GM12801 (cell line): ENCODE results near the gene WDR33.

Experiments used
- TF ChIP-seq, protein P1 (sequence below): IDR thresholded peaks from one replicate; pipeline ENCODE4 v1.5.1; 2011; ENCODE audit warnings: control low read depth; ENCODE audit not compliant: insufficient read length; ENCODE audit errors: extremely low read depth

The WDR33 gene

GRCh38 chr2:127768775-127769479 lies 42.0 kb downstream of the WDR33 start:
- TF ChIP-seq, protein P1, sequence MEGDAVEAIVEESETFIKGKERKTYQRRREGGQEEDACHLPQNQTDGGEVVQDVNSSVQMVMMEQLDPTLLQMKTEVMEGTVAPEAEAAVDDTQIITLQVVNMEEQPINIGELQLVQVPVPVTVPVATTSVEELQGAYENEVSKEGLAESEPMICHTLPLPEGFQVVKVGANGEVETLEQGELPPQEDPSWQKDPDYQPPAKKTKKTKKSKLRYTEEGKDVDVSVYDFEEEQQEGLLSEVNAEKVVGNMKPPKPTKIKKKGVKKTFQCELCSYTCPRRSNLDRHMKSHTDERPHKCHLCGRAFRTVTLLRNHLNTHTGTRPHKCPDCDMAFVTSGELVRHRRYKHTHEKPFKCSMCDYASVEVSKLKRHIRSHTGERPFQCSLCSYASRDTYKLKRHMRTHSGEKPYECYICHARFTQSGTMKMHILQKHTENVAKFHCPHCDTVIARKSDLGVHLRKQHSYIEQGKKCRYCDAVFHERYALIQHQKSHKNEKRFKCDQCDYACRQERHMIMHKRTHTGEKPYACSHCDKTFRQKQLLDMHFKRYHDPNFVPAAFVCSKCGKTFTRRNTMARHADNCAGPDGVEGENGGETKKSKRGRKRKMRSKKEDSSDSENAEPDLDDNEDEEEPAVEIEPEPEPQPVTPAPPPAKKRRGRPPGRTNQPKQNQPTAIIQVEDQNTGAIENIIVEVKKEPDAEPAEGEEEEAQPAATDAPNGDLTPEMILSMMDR = no peak

DNA sequence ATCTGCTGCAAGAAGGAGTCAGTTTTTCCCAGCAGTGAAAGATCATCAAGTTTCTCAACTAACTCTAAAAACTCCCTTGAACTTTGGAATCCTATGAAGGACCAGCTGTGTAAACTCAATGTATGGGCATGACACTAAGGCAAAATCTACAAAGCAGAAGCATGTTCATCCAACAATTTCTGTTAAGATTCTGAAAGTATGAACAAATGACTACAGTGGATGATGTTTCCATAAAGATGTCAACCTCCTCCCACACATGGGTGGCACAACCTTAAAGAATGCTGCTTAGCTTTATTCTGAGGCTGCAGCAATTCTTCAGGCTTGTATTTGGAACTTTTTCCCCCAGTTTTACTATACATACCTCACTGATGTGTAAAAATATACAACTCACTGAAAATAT lies 47.2 kb downstream of the WDR33 start:
- TF ChIP-seq, protein P1 = no peak

- TF ChIP-seq, protein P1 = no peak
These were observed 48.1 kb downstream of the WDR33 start for GRCh38 chr2:127762846-127763245.

DNA sequence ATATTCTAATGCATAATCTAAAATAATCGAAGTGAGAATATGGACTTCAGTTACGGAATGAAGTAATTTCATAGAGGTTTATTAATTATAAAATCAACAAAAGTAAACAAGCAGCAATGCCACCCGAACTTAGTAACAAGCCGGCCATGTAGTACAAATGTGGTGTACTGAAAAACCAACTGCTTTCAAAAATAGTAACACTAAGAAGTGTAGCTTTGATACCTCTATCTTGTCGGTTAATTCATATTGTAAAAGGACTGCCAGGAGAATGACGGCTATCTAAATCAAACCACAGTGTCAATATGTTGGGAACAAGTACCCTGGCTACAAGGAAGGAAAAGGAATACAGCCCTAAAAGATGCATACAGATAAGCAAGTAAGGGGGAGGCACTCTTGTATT lies 48.5 kb downstream of the WDR33 start:
- TF ChIP-seq, protein P1 = no peak

DNA sequence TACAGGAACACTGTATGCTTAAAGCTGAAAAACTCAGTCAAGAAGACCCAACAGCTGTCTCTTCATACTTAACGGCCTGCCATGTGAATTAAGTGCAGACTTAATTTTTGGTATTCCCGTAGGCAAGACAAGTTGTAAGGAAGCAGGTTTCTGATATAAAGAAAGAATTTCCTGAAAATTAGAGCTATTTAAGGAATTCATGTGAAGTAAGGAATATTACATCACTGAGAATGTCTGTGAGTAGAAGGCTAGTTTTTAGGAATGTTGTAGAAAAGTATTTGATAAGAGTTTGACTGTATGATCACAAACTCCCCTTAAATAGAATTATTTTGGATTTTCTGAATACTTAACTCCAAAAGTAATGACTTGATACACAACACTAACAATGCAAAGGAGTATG lies 51.0 kb downstream of the WDR33 start:
- TF ChIP-seq, protein P1 = no peak

DNA sequence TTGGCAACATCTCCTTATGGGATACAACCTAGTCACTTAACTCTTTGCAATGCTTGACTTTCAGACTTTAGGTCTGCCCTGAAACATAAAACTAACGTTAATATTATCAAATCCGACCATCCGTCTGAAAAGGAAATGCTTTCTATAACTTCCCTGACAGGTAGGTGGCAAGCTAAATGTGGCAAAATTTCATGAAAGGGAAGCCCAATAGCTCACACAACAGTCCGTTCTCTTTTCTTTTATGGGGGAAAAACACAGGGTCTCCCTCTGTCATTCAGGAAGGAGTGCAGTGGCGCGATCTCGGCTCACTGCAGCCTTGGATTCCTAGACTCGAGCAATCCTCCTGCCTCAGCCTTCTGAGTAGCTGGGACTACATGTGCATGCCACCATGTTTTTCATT lies 56.8 kb downstream of the WDR33 start:
- TF ChIP-seq, protein P1 = no peak

GRCh38 chr2:127753374-127753773 lies 57.6 kb downstream of the WDR33 start:
- TF ChIP-seq, protein P1 = no peak
